ENCODE data around the gene ARID1B.

Gene ARID1B

GRCh38 chr6:157079771-157080170, 302.6 kb downstream of the ARID1B start:
- DNase-seq (ENCODE audit: low read depth): no peak

- no peak for DNase-seq (ENCODE audit: low read depth)
Measured at GRCh38 chr6:157080986-157081391, 303.8 kb downstream of the ARID1B start.

GRCh38 chr6:157083343-157083742, 306.2 kb downstream of the ARID1B start:
- DNase-seq (ENCODE audit: low read depth): no peak

- no peak for DNase-seq (ENCODE audit: low read depth)
Measured at GRCh38 chr6:157086632-157087031, 309.5 kb downstream of the ARID1B start.

- no peak for DNase-seq (ENCODE audit: low read depth)
Measured at GRCh38 chr6:157087974-157088373, 310.8 kb downstream of the ARID1B start.

GRCh38 chr6:157088841-157089240, 311.7 kb downstream of the ARID1B start:
- DNase-seq (ENCODE audit: low read depth): no peak

- peak; percentile 43 for DNase-seq (ENCODE audit: low read depth)
Measured at GRCh38 chr6:157089258-157089657, 312.1 kb downstream of the ARID1B start.

- DNase-seq (ENCODE audit: low read depth): no peak
Measured at GRCh38 chr6:157089851-157090250, 312.7 kb downstream of the ARID1B start.

- no peak for DNase-seq (ENCODE audit: low read depth)
Measured at GRCh38 chr6:157090736-157091135, 313.6 kb downstream of the ARID1B start.

GRCh38 chr6:157091243-157091642, 314.1 kb downstream of the ARID1B start:
- DNase-seq (ENCODE audit: low read depth): no peak

- no peak for DNase-seq (ENCODE audit: low read depth)
Measured at GRCh38 chr6:157091856-157092460, 314.8 kb downstream of the ARID1B start.

GRCh38 chr6:157092736-157093135, 315.6 kb downstream of the ARID1B start:
- DNase-seq (ENCODE audit: low read depth): no peak

GRCh38 chr6:157093536-157093935, 316.4 kb downstream of the ARID1B start:
- DNase-seq (ENCODE audit: low read depth): no peak

GRCh38 chr6:157094038-157094437, 316.9 kb downstream of the ARID1B start:
- DNase-seq (ENCODE audit: low read depth): no peak

GRCh38 chr6:157095084-157095483, 317.9 kb downstream of the ARID1B start:
- DNase-seq (ENCODE audit: low read depth): no peak

GRCh38 chr6:157095569-157095968, 318.4 kb downstream of the ARID1B start:
- no peak for DNase-seq (ENCODE audit: low read depth)

- no peak for DNase-seq (ENCODE audit: low read depth)
Measured at GRCh38 chr6:157096105-157096504, 318.9 kb downstream of the ARID1B start.

GRCh38 chr6:157096522-157096921, 319.3 kb downstream of the ARID1B start:
- no peak for DNase-seq (ENCODE audit: low read depth)

- DNase-seq (ENCODE audit: low read depth): no peak
Measured at GRCh38 chr6:157097255-157097955, 320.2 kb downstream of the ARID1B start.

- no peak for DNase-seq (ENCODE audit: low read depth)
Measured at GRCh38 chr6:157098999-157099398, 321.8 kb downstream of the ARID1B start.

GRCh38 chr6:157099912-157100593, 322.9 kb downstream of the ARID1B start:
- no peak for DNase-seq (ENCODE audit: low read depth)

- DNase-seq (ENCODE audit: low read depth): no peak
Measured at GRCh38 chr6:157101166-157101565, 324.0 kb downstream of the ARID1B start.

GRCh38 chr6:157104803-157105202, 327.6 kb downstream of the ARID1B start:
- no peak for DNase-seq (ENCODE audit: low read depth)
